HG03045 (cell line): ENCODE data around the gene PMEPA1.

Experiments used
- ATAC-seq: cut with Tn5 transposase; IDR thresholded peaks from one replicate; pipeline ENCODE4 v1.9.1; 2021; ENCODE audit warnings: mild to moderate bottlenecking, moderate library complexity; ENCODE audit not compliant: unreplicated experiment

Gene PMEPA1

DNA sequence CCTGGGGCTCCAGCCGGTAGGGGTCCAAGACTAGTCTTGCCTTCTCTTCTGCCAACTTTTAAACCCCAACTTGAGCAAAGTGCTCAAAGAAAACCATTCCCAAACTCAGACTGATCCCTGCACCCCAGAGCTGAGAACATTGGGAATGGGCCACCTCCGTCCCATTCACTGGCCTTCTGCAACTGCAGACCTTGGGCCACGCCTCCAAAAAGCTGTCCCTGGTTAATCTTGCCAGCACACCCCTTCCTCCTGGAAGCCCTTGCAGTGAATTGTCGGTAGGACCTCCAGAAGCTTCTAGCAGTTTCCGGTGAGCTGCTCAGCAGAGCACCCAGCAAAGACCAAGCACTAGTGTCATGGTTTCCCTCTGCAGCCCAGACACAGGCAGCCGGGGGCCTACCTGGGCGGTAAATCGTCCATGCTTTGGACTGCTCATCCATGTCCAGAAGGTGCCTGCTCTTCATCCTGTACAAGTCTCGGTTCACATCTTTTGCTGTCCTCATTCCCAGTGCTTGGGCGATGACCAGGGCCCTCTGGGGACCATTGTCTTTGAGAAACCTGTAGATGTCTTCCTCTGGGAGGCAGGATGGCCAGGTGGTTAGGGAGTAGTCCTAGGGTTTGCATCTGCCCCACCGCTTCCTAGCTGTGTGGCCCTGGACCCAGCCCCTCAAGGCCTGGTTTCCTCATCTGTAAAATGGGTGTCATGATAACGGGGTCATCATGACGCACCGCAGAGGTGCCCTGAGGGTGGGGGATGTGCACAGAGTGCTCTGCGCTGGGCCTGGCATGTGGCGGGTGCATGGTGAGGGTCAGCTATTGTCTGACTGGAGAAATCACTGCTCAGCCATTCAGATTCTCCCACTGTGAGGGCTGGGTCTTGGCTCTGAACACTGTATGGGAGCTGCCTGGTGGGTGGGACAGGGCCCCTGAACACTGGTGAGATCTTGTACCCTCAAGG lies 95.0 kb downstream of the PMEPA1 start:
- ATAC-seq = no peak

DNA sequence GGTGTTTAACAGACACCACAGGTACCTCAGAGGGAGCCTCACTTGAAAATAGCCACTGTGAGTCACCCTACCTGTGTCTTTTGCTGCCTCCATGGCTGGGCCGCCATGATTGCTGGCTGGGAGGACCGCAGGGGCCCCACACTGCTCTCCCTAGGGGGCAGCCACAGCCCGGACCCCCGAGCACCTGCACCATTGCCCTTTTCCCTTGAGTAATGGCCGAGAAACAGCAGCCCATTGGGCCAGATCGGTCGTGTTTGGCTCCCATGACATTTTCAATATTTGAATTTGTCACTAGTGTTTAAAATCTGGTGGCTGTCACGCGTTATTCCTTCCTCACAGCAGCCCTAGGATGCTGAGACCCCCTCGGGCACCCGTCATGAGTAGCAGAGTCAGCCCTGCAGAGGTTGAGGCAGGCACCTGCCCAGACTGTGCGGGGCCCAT lies 96.3 kb downstream of the PMEPA1 start:
- ATAC-seq = no peak

DNA sequence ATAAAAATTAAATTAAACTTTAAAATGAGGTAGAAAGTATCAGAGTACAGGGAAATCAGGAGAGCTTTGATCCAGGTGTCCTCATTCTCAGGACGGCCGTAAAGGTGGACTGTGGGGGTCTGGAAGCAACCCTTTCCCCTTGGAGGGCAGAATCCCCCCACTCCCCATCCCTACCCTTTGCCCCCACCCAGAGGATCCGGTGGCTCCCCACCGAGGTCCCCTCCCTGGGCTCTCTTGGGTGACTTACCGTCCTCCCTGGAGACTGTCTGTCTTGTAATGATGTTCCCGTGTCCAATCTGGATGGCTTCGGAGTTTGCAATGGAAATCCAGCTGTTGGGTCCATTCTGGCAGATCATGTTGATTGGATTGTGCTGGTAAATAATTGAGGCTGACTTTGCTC lies 96.9 kb downstream of the PMEPA1 start:
- ATAC-seq = no peak

DNA sequence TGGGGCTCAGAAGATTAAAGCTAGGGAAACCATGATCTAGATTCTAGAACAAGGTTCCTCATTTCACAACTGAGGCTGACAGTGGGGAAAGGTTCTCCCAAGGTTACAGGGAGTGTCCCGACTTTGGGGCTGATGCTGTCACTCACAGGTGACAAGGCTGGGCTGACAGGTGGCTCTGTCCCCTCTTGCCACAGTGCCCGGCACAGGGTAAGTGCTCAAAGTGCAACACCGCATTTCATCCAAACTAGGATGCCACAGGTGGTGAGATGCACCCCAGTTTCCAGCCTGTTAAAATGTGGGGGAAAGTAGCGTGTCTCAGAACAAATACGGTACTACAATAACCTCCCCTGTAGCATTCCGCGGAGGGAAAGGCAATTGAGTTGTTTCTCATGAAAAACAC lies 97.4 kb downstream of the PMEPA1 start:
- ATAC-seq = no peak

DNA sequence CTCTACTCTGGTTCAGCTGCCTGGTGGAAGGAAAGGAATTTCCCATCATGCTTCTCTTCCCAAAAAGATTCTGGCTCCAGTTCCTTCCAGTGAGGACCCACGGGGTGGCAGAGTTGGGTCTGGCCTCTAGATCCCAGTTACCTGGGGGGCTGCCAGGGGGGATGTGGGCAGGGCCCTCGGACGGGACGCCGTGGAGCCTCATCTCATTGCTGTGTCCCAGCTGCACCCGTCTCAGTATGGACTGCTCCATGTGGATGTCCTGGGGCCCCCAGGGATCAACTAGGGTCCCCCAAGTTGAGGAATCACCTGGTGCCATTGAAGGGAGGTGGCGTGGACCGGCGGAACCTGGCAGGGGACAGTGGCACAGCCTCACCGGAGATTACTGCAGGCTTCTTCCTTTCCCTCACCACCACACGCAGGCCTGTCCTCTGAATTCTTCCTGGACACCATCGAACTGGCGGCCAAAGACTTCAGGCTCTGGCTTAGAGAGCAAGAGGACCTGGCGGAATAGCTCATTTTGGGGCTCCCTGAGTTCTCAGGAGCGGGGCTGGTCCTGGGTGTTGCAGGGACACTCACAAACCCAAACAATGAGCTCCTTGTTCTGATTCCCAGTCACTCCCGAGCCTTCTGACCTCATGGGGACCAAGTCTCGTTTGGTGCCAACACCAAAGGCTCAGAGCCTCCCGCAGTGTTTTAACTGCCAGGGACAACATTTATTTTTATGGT lies 98.1 kb downstream of the PMEPA1 start:
- ATAC-seq = no peak

DNA sequence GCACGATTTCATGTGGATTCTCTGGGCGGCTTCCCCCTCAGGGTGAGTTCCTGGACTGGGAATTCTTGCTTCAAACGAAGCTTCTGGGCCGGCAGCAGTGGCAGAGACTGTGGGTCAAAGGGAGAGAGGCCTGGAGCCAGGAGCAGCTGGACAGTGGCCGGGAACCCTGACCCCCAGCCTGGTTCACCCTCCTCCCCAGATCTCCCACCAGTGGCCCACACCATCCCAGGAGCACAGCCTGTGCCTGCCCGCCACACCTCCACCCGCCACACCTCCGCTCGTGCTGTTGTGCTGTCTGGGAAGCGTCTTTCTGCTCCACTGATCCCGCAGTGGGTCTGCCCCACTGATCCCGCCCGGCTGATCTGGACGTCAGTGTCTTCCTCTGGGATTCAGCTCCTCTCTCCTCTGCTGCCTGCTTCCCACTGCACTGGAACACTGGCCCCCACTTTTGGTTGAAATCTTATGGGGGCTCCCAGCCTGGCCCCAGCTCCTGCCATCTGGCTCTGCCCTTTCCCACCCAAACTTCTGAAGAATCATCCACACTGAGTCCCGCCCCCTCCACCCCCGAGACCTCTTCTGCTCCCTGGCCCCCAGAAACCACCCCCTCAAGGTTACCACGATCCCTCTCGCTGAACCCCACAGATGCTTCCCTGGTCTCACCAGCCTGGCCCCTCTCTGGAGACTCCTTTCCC lies 99.4 kb downstream of the PMEPA1 start:
- no peak for ATAC-seq

DNA sequence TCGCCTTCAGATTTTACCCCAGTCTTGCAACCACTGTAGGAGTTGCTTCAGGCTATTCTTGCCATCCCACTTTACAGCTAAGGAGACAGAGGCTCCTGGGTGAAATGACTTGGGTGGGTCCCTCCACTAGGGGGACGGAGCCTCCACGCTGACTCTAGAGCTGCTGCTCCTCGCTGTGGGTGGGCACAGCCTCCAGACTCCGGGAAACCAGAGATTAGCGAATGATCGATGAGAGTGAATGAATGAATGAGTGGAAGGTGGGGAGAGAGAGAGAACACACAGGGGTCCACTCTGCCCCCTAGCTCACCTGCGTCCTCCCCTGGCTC lies 100.0 kb downstream of the PMEPA1 start:
- no peak for ATAC-seq

DNA sequence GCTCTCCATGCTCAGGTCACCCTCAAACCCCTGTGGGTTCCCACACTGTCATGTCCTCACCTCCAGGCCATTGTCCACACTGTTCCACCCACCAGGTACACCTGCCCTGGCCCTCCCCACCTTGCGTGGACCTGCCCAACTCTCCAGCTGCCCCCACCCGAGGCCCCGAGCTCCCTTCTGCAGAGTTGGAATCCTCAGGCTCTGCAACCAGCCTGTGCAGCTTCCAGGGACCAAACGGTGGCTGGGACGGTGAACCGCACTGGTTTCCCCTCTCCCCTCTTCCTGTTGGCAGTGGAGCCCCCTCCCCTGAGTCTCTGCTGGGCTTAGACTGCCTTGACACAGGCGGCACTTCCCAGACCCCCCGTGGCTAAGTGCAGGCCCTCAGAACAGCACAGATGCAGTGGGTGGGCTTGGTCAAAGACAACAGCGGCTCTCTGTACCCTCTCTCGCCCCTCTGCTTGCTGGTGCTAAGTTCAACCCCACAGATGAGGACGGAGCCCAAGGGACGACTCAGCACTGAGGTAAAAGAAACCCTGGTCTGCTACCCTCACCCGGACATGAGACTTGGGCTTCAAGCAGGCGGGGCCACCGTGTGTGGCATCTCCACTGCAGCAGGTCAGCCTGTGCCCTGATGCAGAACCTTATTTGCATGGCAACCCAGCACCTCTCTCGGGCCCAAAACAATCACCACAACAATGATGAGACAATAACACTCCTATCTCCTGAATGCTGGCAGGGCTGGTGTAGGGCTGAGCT lies 100.6 kb downstream of the PMEPA1 start:
- no peak for ATAC-seq

DNA sequence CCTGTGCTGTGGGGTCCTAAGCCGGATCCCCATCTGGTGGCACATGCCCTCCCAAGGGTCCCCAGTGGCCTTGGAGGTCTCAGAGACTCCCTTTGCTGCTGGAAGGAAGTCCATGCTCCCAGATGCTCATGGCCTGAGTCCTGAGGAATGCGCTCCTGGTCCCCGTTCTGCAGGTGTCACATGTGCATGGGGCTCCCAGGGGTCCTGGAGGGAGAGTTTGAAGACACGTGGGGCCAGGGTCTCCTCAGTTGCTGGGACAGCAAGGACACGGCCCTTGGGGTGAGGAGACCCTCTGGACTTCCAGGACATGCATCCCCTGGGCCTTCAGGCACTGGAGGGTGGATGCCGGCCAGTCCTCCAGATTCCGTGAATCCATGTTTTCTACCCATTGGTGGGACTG lies 101.3 kb downstream of the PMEPA1 start:
- no peak for ATAC-seq

DNA sequence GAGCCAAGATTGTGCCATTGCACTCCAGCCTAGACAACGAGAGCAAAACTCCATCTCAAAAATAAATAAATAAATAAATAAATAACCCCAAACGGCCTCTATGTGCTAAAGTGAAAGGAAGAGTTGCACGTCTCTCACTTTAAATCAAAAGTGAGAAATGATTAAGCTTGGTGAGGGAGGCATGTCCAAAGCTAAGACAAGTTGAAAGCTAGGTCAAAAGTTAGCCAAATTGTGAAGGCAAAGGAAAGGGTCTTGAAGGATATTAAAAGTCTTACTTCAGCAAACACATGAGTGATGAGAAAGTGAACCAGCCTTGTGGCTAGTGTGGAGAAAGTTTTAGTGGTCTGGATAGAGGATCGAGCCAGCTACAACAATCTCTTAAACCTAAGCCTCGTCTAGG lies 103.9 kb downstream of the PMEPA1 start:
- no peak for ATAC-seq

DNA sequence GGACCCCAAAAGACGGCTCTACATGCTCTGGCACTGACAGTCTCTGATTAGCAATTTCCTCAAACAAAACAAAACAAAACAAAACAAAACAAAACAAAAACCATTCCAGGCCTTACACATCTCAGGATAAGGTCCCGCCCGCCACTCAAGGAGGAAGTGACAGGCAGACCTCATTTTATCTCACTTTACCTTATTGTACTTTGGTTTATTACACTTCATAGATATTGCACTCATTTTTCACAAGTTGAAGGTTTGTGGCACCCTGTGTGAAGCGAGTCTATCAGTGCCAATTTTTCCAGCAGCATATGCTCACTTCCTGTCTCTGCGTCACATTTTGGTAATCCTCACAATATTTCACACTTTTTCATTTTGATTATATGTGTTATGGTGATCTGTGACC lies 104.8 kb downstream of the PMEPA1 start:
- no peak for ATAC-seq

DNA sequence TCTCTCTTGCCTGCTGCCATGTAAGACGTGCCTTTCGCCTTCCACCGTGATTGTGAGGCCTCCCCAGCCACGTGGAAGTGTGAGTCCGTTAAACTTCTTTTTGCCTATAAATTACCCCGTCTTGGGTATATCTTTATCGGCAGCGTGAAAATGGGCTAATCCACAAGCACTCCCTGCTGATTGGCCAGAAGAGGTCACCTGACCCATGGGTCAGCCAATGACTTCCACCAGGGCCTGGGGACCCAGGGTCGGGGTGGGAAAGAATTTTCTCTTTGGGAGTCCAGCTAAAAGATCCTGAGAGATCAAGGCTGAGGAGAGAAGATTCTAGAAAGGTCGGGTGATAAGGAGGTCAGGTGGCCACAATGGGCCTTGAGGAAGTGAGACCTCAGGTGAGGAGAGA lies 106.7 kb downstream of the PMEPA1 start:
- ATAC-seq = no peak

DNA sequence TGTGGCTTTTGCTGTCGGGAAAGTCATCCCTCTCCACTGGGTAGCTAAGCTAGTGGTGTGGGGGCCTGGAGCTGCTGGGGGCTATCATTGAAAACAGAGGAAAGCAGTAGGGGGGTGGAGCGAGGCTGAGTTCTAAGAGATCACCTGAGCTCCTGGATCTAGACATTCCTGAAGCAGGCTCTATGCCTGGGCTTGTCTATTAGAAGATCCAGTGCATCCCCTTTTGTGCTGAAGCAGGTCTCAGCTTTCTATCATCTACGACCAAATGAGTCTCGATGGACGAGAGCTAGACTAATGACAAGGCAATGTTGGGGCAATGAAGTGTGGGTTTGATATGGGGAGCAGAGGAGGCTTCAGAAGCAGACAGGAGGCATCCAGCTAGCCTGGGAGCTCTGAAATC lies 108.1 kb downstream of the PMEPA1 start:
- ATAC-seq = no peak

DNA sequence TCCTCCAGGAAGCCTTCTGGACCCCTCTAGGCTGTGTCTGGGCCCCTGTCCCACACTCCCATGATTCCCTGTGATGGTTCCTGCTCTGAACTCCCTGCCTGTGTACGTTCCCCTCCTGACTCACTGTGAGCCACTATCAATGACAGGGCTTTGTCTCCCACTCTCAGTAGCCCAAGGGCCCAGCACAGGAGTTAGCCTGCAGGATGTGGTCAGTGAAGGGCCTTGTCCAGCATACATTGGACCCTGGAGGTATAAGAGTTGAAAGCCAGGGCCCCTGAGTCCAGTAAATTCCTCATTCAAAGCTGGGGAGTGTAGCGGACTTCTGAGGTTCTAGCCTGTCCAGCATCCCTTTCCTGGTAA lies 108.6 kb downstream of the PMEPA1 start:
- no peak for ATAC-seq

DNA sequence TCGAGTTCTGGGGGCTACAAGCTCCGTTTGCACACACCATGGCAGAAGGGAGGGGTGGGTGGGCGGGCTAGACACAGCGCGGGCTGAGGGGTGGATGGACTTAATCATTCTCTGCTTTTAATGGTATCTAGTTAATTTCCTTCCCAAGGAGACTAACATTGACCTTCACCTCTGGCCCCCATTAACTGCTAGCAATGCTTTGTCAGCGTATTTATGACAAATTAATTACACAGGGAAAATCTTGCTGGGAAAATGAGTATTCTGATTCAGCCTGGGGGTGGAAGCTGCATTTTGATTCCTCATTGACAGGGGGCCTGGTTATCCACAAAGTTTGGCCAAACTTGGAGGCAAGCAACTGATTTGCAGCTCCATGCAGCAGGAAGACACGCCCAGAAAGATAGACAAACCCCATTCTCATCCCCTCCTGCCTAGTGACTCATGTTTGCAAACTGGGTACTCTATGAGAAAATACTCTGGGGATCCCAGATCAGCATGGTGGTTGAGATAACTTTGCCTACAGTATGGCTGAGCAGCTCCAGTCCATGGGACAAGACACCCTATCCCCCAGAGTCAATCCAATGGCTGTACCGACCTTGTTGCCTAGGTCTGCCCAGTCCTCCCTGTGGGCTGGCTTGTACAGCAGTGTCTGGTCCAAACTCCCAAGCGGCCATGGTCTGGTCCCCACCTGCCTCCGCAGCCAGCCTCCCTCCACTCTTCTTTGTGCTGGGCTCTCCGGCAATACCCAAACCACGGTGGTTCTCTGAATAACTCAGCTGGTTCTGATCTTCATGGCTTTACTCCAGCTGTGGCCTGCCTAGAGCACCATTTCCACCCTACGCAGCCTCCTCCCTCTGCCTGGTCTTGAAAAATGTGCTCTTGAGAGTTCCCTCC lies 109.2 kb downstream of the PMEPA1 start:
- peak; percentile 61 for ATAC-seq

DNA sequence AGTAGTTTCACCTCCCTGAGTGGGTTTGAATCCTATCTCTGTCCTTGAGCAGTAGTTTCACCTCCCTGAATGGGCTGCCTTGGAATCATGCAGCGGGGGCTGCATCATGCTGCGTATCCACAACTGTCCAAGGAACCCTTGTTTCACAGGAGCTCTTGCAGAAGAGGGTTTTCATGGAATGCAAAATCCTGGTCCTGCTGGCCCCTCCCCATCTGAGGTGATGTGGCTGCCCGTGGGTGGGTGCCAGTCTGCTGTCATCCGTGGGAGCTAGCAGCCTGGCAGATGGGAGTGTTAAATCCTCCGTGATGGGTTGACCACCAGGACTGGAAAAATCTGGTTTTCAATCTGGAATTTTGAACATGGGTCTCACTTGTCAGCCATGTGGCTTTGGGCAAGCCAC lies 111.3 kb downstream of the PMEPA1 start:
- ATAC-seq = no peak
